ENCODE results near the gene KCNJ15.

The KCNJ15 gene

GRCh38 chr21:38289705-38290485 lies 33.1 kb downstream of the KCNJ15 start:
- no peak for DNase-seq (ENCODE audit: insufficient read length)
- FAIRE-seq: no peak
- TF ChIP-seq TAF1 (IDR thresholded peaks at IDR 0.05; ENCODE audit: borderline replicate concordance, low read depth, low read length) (no peak), POLR2AphosphoS5 (IDR thresholded peaks at IDR 0.05; ENCODE audit: low read depth, low read length) (no peak), POLR2A (IDR thresholded peaks at IDR 0.05; ENCODE audit: low read depth, low read length) (no peak)

- no peak for FAIRE-seq
- TF ChIP-seq TAF1 (IDR thresholded peaks at IDR 0.05; ENCODE audit: borderline replicate concordance, low read depth, low read length): no peak
- TF ChIP-seq POLR2AphosphoS5 (IDR thresholded peaks at IDR 0.05; ENCODE audit: low read depth, low read length): no peak
- no peak for TF ChIP-seq POLR2A (IDR thresholded peaks at IDR 0.05; ENCODE audit: low read depth, low read length)
- no peak for DNase-seq (ENCODE audit: insufficient read length)
These were observed 34.0 kb downstream of the KCNJ15 start for GRCh38 chr21:38290809-38291208.

- TF ChIP-seq POLR2A (IDR thresholded peaks at IDR 0.05; ENCODE audit: low read depth, low read length) (no peak), TAF1 (IDR thresholded peaks at IDR 0.05; ENCODE audit: borderline replicate concordance, low read depth, low read length) (no peak), POLR2AphosphoS5 (IDR thresholded peaks at IDR 0.05; ENCODE audit: low read depth, low read length) (no peak)
- no peak for DNase-seq (ENCODE audit: insufficient read length)
- FAIRE-seq: no peak
These were observed 35.1 kb downstream of the KCNJ15 start for GRCh38 chr21:38291874-38292273.

- no peak for FAIRE-seq
- no peak for TF ChIP-seq POLR2AphosphoS5 (IDR thresholded peaks at IDR 0.05; ENCODE audit: low read depth, low read length)
- no peak for TF ChIP-seq POLR2A (IDR thresholded peaks at IDR 0.05; ENCODE audit: low read depth, low read length)
- TF ChIP-seq TAF1 (IDR thresholded peaks at IDR 0.05; ENCODE audit: borderline replicate concordance, low read depth, low read length): no peak
- DNase-seq (ENCODE audit: insufficient read length): no peak
These were observed 36.3 kb downstream of the KCNJ15 start for GRCh38 chr21:38293113-38293512.

- FAIRE-seq (no peak), DNase-seq (ENCODE audit: insufficient read length) (no peak)
- TF ChIP-seq TAF1 (IDR thresholded peaks at IDR 0.05; ENCODE audit: borderline replicate concordance, low read depth, low read length) (no peak), POLR2AphosphoS5 (IDR thresholded peaks at IDR 0.05; ENCODE audit: low read depth, low read length) (no peak), POLR2A (IDR thresholded peaks at IDR 0.05; ENCODE audit: low read depth, low read length) (no peak)
These were observed 37.0 kb downstream of the KCNJ15 start for GRCh38 chr21:38293765-38294164.

- TF ChIP-seq TAF1 (IDR thresholded peaks at IDR 0.05; ENCODE audit: borderline replicate concordance, low read depth, low read length) (no peak), POLR2AphosphoS5 (IDR thresholded peaks at IDR 0.05; ENCODE audit: low read depth, low read length) (no peak), POLR2A (IDR thresholded peaks at IDR 0.05; ENCODE audit: low read depth, low read length) (no peak)
- no peak for DNase-seq (ENCODE audit: insufficient read length)
- no peak for FAIRE-seq
These were observed 37.8 kb downstream of the KCNJ15 start for GRCh38 chr21:38294609-38295008.

GRCh38 chr21:38295997-38296764 lies 39.4 kb downstream of the KCNJ15 start:
- DNase-seq (ENCODE audit: insufficient read length) (no peak), FAIRE-seq (no peak)
- TF ChIP-seq POLR2A (IDR thresholded peaks at IDR 0.05; ENCODE audit: low read depth, low read length) (no peak), TAF1 (IDR thresholded peaks at IDR 0.05; ENCODE audit: borderline replicate concordance, low read depth, low read length) (no peak), POLR2AphosphoS5 (IDR thresholded peaks at IDR 0.05; ENCODE audit: low read depth, low read length) (no peak)

- FAIRE-seq (no peak), DNase-seq (ENCODE audit: insufficient read length) (no peak)
- TF ChIP-seq POLR2AphosphoS5 (IDR thresholded peaks at IDR 0.05; ENCODE audit: low read depth, low read length): no peak
- no peak for TF ChIP-seq TAF1 (IDR thresholded peaks at IDR 0.05; ENCODE audit: borderline replicate concordance, low read depth, low read length)
- no peak for TF ChIP-seq POLR2A (IDR thresholded peaks at IDR 0.05; ENCODE audit: low read depth, low read length)
These were observed 40.4 kb downstream of the KCNJ15 start for GRCh38 chr21:38297194-38297631.

GRCh38 chr21:38297871-38298270 lies 41.1 kb downstream of the KCNJ15 start:
- FAIRE-seq (no peak), DNase-seq (ENCODE audit: insufficient read length) (no peak)
- no peak for TF ChIP-seq POLR2A (IDR thresholded peaks at IDR 0.05; ENCODE audit: low read depth, low read length)
- no peak for TF ChIP-seq POLR2AphosphoS5 (IDR thresholded peaks at IDR 0.05; ENCODE audit: low read depth, low read length)
- TF ChIP-seq TAF1 (IDR thresholded peaks at IDR 0.05; ENCODE audit: borderline replicate concordance, low read depth, low read length): no peak

GRCh38 chr21:38298832-38299231 lies 42.0 kb downstream of the KCNJ15 start:
- DNase-seq (ENCODE audit: insufficient read length) (no peak), FAIRE-seq (no peak)
- TF ChIP-seq POLR2A (IDR thresholded peaks at IDR 0.05; ENCODE audit: low read depth, low read length) (no peak), TAF1 (IDR thresholded peaks at IDR 0.05; ENCODE audit: borderline replicate concordance, low read depth, low read length) (no peak), POLR2AphosphoS5 (IDR thresholded peaks at IDR 0.05; ENCODE audit: low read depth, low read length) (no peak)

- DNase-seq (ENCODE audit: insufficient read length) (no peak), FAIRE-seq (no peak)
- no peak for TF ChIP-seq POLR2A (IDR thresholded peaks at IDR 0.05; ENCODE audit: low read depth, low read length)
- no peak for TF ChIP-seq POLR2AphosphoS5 (IDR thresholded peaks at IDR 0.05; ENCODE audit: low read depth, low read length)
- TF ChIP-seq TAF1 (IDR thresholded peaks at IDR 0.05; ENCODE audit: borderline replicate concordance, low read depth, low read length): no peak
These were observed 42.9 kb downstream of the KCNJ15 start for GRCh38 chr21:38299671-38300070.
